Prostate gland (tissue), 2 donors: Measurements from ENCODE around the gene ALPG.

ENCODE experiments used
- CTCF ChIP-seq, 4 experiments: fragments of 200-600 bp in 2 of 4; fragments of 450-650 bp in 2 of 4; sonication (generic) in 2 of 4; IDR thresholded peaks; 1 replicate in 3 of 4; 2 replicates in 1 of 4; pipeline ENCODE4 v1.5.1; 2016 to 2019; ENCODE audit warnings: antibody characterized with exemption in 4 of 4, mild to moderate bottlenecking in 2 of 4, moderate library complexity in 2 of 4
- POLR2A ChIP-seq: fragments of 450-650 bp; IDR thresholded peaks from one replicate; pipeline ENCODE4 v1.6.1; 2016; ENCODE audit warnings: antibody characterized with exemption, mild to moderate bottlenecking
- POLR2AphosphoS5 ChIP-seq: sonication (generic); formaldehyde crosslinking; IDR thresholded peaks from one replicate; pipeline ENCODE4 v1.6.1; 2017; ENCODE audit warnings: antibody characterized with exemption

- no peak for TF ChIP-seq POLR2AphosphoS5
- TF ChIP-seq CTCF (IDR thresholded peaks at IDR 0.05), result no peak
- no peak for TF ChIP-seq POLR2A
These were observed 52.2 kb downstream of the ALPG start for GRCh38 chr2:232458661-232459418.
